RWPE1 (cell line): ENCODE measurements around the gene CBFA2T3.

Experiments
- CTCF ChIA-PET: fragments of 350-600 bp; sonication (Branson Sonifier 250); formaldehyde crosslinking; extraction: SDS; loops from one replicate; lab custom pipeline; 2021; lab: Yijun Ruan, JAX
- POLR2A ChIA-PET: fragments of 400-600 bp; formaldehyde crosslinking; extraction: SDS; loops from one replicate; lab custom pipeline; 2020; ENCODE audit warnings: antibody characterized with exemption; ENCODE audit not compliant: low non-redundant PET; lab: Yijun Ruan, JAX
- DNase-seq: peaks from one replicate; pipeline ENCODE4 v3.0.0; 2012; ENCODE audit warnings: low spot score
- H3K27ac ChIP-seq: fragments of 450-650 bp; 2 replicates; pipeline ENCODE4 v1.5.1; 2017
- TF ChIP-seq, protein P1 (sequence below): fragments of 450-650 bp; conservative IDR thresholded peaks from 2 replicates; pipeline ENCODE4 v1.5.1; 2017; ENCODE audit warnings: low read depth, mild to moderate bottlenecking

CBFA2T3 gene

DNA sequence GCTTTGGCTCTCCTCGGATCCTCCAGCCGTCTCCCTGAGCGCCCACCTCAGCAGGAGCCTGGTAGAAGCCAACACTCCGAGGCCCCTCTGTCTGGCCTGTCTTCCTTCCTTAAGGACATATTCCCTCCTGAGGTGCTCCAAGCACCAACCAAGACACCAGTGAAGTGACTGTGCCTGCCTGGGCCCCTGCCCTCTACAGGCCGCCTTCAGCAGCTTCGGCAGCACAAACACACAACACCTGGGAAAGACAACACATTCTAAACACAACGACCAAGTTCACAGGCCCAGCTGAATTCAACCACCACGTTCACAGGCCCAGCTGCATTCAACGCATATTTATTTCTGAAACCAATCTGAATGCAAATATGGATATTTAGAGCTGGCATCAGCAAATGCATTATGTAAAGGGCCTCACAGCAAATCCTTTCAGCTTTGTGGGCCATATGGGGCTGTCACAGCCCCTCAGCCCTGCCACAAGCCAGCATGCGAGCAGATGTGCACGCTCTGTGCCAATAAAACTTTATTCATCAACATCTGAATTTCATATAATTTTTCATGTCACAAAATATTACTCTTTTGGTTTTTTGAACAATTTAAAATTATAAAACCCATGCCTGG is 132.5 kb downstream of the CBFA2T3 start:
- DNase-seq: no peak
- H3K27ac ChIP-seq: peak overlapping the region; percentile 38
- TF ChIP-seq, protein P1, sequence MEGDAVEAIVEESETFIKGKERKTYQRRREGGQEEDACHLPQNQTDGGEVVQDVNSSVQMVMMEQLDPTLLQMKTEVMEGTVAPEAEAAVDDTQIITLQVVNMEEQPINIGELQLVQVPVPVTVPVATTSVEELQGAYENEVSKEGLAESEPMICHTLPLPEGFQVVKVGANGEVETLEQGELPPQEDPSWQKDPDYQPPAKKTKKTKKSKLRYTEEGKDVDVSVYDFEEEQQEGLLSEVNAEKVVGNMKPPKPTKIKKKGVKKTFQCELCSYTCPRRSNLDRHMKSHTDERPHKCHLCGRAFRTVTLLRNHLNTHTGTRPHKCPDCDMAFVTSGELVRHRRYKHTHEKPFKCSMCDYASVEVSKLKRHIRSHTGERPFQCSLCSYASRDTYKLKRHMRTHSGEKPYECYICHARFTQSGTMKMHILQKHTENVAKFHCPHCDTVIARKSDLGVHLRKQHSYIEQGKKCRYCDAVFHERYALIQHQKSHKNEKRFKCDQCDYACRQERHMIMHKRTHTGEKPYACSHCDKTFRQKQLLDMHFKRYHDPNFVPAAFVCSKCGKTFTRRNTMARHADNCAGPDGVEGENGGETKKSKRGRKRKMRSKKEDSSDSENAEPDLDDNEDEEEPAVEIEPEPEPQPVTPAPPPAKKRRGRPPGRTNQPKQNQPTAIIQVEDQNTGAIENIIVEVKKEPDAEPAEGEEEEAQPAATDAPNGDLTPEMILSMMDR: no peak
- CTCF ChIA-PET: no interaction called here
- POLR2A ChIA-PET: no interaction called here

DNA sequence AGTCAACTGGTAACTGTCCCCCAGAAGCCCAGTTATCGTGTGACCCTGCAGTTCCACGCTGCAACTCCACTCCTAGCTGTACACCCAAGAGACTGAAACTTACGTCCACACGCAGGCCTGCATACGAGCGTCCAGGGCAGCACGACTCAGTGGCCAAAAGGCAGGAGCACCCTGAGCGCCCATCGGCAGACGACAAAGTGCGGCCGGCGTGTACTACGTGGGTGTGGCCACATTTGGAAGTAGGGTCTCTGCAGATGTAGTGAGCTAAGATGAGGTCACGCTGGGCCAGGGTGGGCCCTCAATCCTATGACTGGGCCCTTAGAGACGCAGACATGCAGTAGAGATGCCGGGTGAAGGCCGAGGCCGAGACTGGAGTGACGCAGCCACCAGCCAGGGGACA is 133.8 kb downstream of the CBFA2T3 start:
- TF ChIP-seq, protein P1: no peak
- ChIA-PET CTCF (no interaction called here), POLR2A (no interaction called here)
- DNase-seq: no peak
- H3K27ac ChIP-seq: no peak overlapping the region

DNA sequence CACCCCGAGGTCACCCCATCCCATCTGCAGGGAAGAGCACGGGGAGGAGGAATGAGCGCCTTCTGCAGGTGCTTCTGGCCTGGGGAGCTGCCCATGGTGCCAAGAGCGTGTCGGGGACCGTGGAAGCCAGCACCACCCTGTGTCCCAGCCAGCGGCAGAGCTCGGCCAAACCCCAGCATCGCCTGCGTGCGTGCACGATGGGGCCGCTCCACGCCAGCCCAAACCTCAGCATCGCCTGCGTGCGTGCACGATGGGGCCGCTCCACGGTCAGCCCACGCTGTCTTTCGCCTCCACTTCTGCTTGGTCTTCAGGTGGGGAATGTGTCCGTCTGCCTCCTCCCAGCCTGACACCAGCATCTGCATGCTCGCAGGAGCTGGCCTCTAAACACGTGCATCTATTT is 134.2 kb downstream of the CBFA2T3 start:
- POLR2A ChIA-PET: no interaction called here
- no peak overlapping the region for H3K27ac ChIP-seq
- DNase-seq: no peak
- TF ChIP-seq, protein P1: no peak
- CTCF ChIA-PET: no interaction called here

DNA sequence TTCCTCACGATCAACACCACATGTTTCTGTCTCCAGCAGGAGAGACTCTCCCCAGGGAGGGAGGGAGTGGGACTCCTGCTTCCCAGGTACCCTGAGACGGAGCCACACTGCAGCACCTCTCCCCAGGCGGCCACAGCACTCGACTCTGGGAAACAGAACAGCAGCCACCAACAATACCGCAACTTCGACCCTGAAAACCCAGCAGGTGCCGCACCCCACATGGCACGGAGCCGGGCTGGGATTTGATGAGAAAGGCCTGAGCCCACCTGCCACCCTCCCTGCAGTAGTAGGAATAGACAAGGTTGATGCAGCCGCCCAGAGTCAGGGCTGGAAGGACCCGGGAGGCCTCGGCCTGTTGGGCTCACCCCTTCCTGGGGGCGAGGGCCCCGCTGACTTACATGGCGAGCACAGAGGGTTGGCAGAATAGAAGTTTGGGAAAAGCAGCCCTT is 134.7 kb downstream of the CBFA2T3 start:
- H3K27ac ChIP-seq: no peak overlapping the region
- ChIA-PET POLR2A (no interaction called here), CTCF (no interaction called here)
- TF ChIP-seq, protein P1: no peak
- DNase-seq: no peak

DNA sequence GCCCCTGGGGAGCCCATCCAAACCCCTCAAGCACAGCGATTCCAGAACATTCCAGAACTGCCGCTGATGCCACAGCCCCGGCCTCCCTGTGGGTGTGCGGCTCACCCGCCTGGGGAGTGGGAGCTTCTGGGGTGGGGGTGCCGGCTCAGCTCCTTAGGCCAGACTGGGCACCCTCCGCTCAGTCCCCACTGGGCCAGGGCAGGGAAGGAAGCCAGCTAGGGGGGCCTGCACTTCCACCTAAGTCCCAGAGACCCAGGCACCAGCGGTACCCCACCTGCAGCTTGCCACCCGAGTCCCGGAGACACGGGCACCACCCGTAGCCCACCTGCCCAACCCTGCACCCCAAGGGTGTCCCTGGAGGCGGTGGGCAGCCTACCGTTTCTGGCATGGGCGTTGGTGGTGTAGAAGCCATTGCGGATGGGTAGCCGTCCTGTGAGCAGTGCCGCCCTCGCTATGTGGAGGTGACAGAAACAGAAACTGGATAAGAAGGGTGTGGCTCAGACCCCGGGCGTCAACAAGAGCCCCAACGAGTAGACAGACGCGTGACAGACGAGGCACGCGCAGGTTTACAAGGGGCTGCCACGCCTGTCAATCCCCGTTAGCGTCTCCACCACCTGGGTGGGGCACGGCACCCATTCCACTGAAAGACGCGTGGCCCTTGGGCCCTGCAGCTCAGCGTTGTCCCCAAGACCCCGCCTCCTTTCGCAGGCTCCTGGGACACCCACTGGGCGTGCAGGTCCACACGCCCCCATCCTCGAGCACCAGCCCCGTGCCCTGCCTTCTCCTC is 135.3 kb downstream of the CBFA2T3 start:
- CTCF ChIA-PET: no interaction called here
- POLR2A ChIA-PET: no interaction called here
- H3K27ac ChIP-seq: no peak overlapping the region
- TF ChIP-seq, protein P1: no peak
- no peak for DNase-seq

DNA sequence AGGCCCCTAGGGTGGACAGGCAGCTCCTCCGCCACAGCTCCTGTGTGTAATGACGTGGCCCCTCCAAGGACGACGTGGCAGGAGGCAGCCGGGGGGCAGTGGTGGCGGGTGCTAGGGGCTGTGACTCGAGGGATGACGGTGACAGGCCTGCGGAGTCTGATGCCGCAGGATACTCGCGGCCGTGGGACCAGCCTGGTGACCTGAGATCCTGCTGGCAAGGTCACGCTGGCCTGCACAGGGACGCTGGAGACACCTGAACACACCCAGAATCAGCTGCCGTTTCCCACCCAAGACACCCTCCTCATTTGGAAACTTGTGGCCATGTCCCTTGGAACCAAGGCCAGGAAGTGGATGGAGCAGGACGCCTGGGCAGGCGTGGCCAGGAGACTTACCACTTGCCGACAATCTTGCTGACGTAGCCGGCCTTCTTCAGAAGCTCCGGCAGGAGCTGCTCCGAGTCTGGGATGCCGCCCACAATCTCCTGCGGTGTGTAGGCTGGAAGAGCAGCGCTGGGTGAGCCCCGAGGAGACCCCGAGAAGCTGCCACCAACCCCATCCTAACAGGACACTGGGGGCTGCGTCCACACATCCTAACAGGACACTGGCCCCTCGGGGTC is 136.3 kb downstream of the CBFA2T3 start:
- POLR2A ChIA-PET: no interaction called here
- no peak overlapping the region for H3K27ac ChIP-seq
- CTCF ChIA-PET: interaction anchor here (0.5 kb wide), 1 partner anchor 257 kb away, joined by 3 read pairs; no protein-coding TSS in a partner anchor
- no peak for DNase-seq
- TF ChIP-seq, protein P1: no peak
